A673 (cell line): ENCODE data around the gene NLRC5. TPM values are rescaled to one million over a fixed set of nuclear protein-coding genes. Genes with fewer than 3 reads are reported as not detected.

Experiments used
- BruUV-seq: library from RNA; stranded (reverse); fragments of 400-500 nt; replicated peaks from 2 replicates; lab custom pipeline; 2021; lab: Mats Ljungman, UMichigan
- CTCF ChIA-PET: fragments of 300-600 bp; sonication (Branson Sonifier 250); formaldehyde crosslinking; loops from one replicate; lab custom pipeline; 2022; ENCODE audit warnings: antibody characterized with exemption; lab: Charles Lee
- POLR2A ChIA-PET: fragments of 300-600 bp; sonication (Branson Sonifier 250); formaldehyde crosslinking; loops from one replicate; lab custom pipeline; 2022; ENCODE audit warnings: antibody characterized with exemption; ENCODE audit not compliant: low non-redundant PET; lab: Charles Lee
- DNase-seq: peaks from one replicate; pipeline ENCODE4 v3.0.0-alpha.2; 2015; ENCODE audit warnings: low spot score
- H3K27ac ChIP-seq: fragments of 200-600 bp; sonication (generic); 2 replicates; pipeline ENCODE4 v1.5.1; 2016; ENCODE audit warnings: mixed run types, low read depth, mild to moderate bottlenecking, mixed read lengths, antibody characterized with exemption, low read length; ENCODE audit not compliant: poor library complexity, severe bottlenecking
- H3K27me3 ChIP-seq: fragments of 200-600 bp; sonication (generic); replicated peaks from 2 replicates; pipeline ENCODE4 v1.6.1; 2017; ENCODE audit warnings: mixed run types, low read depth, mild to moderate bottlenecking, mixed read lengths, antibody characterized with exemption, low read length; ENCODE audit not compliant: insufficient read depth, poor library complexity
- H3K36me3 ChIP-seq: fragments of 200-600 bp; sonication (generic); 2 replicates; pipeline ENCODE4 v1.6.1; 2016; ENCODE audit warnings: mixed run types, mild to moderate bottlenecking, mixed read lengths, antibody characterized with exemption, low read length; ENCODE audit not compliant: insufficient read depth, poor library complexity, severe bottlenecking
- H3K4me1 ChIP-seq: fragments of 200-600 bp; sonication (generic); 2 replicates; pipeline ENCODE4 v1.6.1; 2017; ENCODE audit warnings: mixed run types, mild to moderate bottlenecking, mixed read lengths, antibody characterized with exemption, low read length; ENCODE audit not compliant: insufficient read depth, poor library complexity, severe bottlenecking
- H3K4me3 ChIP-seq: fragments of 200-600 bp; sonication (generic); 2 replicates; pipeline ENCODE4 v1.5.1; 2016; ENCODE audit warnings: low read depth, mixed run types, mild to moderate bottlenecking, mixed read lengths, low read length; ENCODE audit not compliant: poor library complexity, severe bottlenecking
- H3K9me3 ChIP-seq: fragments of 200-600 bp; sonication (generic); 2 replicates; pipeline ENCODE4 v1.6.1; 2016; ENCODE audit warnings: mixed run types, low read depth, mild to moderate bottlenecking, mixed read lengths, antibody characterized with exemption, low read length; ENCODE audit not compliant: poor library complexity, severe bottlenecking
- CTCF ChIP-seq: fragments of 300-800, 200-600 bp; sonication (generic); conservative IDR thresholded peaks from 2 replicates; pipeline ENCODE4 v1.5.1; 2017; ENCODE audit warnings: low read depth, mild to moderate bottlenecking, antibody characterized with exemption, low read length, moderate library complexity, mixed read lengths
- EZH2 ChIP-seq: fragments of 200-600 bp; sonication (generic); IDR thresholded peaks from 2 replicates; pipeline ENCODE4 v1.6.1; 2017; ENCODE audit warnings: borderline replicate concordance, low read depth, mild to moderate bottlenecking, mixed read lengths, antibody characterized with exemption, low read length; ENCODE audit not compliant: poor library complexity, severe bottlenecking
- intact Hi-C: fragments of 100-400 bp; cut with micrococcal nuclease; formaldehyde crosslinking; loops from one replicate; pipeline ENCODE4 v1.10.0; 2022; ENCODE audit not compliant: unreplicated experiment
- total RNA-seq: library from RNA; stranded (reverse); gene quantifications from 2 replicates; pipeline ENCODE4 v1.2.3, GENCODE V29; 2021

NLRC5 gene
- total RNA-seq, 1 experiment from 2014 or later: 13.1 TPM

DNA sequence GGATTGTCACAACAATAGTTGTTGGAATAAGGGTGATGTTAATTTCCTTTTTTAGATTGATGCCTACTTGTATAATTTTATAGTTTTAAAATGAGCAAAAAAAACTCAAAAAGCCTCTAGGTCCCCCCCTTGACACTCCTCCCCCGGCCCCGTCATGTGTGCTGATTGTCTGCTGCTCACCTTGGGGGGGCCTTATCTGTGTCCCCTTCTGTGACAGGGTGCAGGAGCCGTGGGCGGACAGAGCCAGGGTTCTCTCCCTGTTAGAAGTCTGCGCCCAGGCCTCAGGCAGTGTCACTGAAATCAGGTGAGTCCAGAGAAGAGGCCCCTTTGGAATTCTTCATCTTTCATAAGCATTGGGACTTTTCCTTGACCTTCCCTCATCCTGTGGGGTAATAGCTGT, 75.6 kb downstream of the NLRC5 start:
- CTCF ChIA-PET: no interaction called here
- POLR2A ChIA-PET: no interaction called here
- no TSS peak for BruUV-seq

DNA sequence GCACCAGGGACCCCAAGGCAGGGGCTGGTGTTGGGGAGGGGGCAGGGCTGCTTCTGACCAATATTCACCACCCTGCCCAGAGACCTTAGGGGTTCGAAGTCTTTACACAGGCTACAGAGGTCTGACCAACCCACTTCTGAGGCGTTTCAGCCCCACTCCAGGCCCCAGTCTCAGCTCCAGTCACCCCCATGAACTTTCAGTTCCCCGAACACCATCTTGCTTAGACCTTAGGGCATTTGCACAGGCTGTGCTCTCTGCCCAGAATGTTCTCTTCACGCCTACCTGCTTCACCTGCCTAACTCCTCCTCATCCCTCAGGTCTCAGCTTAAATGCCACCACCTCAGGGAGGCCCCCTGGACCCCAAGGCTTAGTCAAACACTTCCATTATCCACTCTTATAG, 77.3 kb downstream of the NLRC5 start:
- no peaks in the 10 kb centered on the region for H3K27me3 ChIP-seq
- no peak for TF ChIP-seq CTCF
- TF ChIP-seq EZH2: no peak
- H3K36me3 ChIP-seq: no peaks in the 10 kb centered on the region
- intact Hi-C loops: loop anchor here (5.0 kb wide), 1 partner anchor 104 kb away; the partner anchor contains the start of gene CETP
- no peaks in the 10 kb centered on the region for H3K9me3 ChIP-seq
- CTCF ChIA-PET: no interaction called here
- no TSS peak for BruUV-seq
- H3K4me1 ChIP-seq: no peaks in the 10 kb centered on the region
- no peak overlapping the region for H3K27ac ChIP-seq
- H3K4me3 ChIP-seq: no peak overlapping the region
- DNase-seq: no peak
- POLR2A ChIA-PET: interaction anchor here (0.6 kb wide), 1 partner anchor 62 kb away, joined by 3 read pairs; no protein-coding TSS in a partner anchor

More for the DNA sequence above, 75.6 kb downstream of the NLRC5 start:
- TF ChIP-seq EZH2 (no peak), CTCF (no peak)
- Histone ChIP-seq H3K9me3 (no peaks in the 10 kb centered on the region), H3K27ac (no peak overlapping the region), H3K4me1 (no peaks in the 10 kb centered on the region), H3K4me3 (no peak overlapping the region), H3K36me3 (no peaks in the 10 kb centered on the region), H3K27me3 (no peaks in the 10 kb centered on the region)
- no peak for DNase-seq
- intact Hi-C loops: loop anchor here (5.0 kb wide), 1 partner anchor 103 kb away; the partner anchor contains the start of gene CETP

GRCh38 chr16:57067347-57067746, 78.0 kb downstream of the NLRC5 start:
- TF ChIP-seq EZH2 (no peak), CTCF (no peak)
- intact Hi-C loops: loop anchor here (5.0 kb wide), 1 partner anchor 105 kb away; the partner anchor contains the start of gene CETP
- Histone ChIP-seq H3K27me3 (no peaks in the 10 kb centered on the region), H3K27ac (no peak overlapping the region), H3K4me1 (no peaks in the 10 kb centered on the region), H3K9me3 (no peaks in the 10 kb centered on the region), H3K4me3 (no peak overlapping the region), H3K36me3 (no peaks in the 10 kb centered on the region)
- DNase-seq: no peak
- ChIA-PET CTCF (interaction anchor here (0.6 kb wide), 1 partner anchor 314 kb away, joined by 3 read pairs; no protein-coding TSS in a partner anchor), POLR2A (no interaction called here)
- no TSS peak for BruUV-seq
